HG03175 (cell line): ENCODE measurements around the gene UTP11.
A peak's percentile ranks its signal among the peaks of the same experiment; 100 is the strongest.
"Not testable (repeated sequence)": the region's sequence is repeated elsewhere in the genome, so short reads cannot be mapped to it uniquely, and the experiment has no call there.

Experiments used
- ATAC-seq: cut with Tn5 transposase; IDR thresholded peaks from one replicate; pipeline ENCODE4 v1.9.1; 2021; ENCODE audit warnings: mild to moderate bottlenecking, moderate library complexity; ENCODE audit not compliant: unreplicated experiment

The UTP11 gene

GRCh38 chr1:38012363-38013226, at the start of gene UTP11:
TSS of gene UTP11 (plus strand) at chr1:38012734. CDS start at chr1:38012803, 69 bp downstream.
- peak; percentile 98 for ATAC-seq

GRCh38 chr1:37964106-37964505, 48.4 kb upstream of the UTP11 start:
- ATAC-seq, result not testable (repeated sequence)

GRCh38 chr1:37965301-37965700, 47.2 kb upstream of the UTP11 start:
- ATAC-seq, result no peak

- not testable (repeated sequence) for ATAC-seq
These were observed 38.9 kb upstream of the UTP11 start for GRCh38 chr1:37973684-37974083.

GRCh38 chr1:37974567-37974966, 38.0 kb upstream of the UTP11 start:
- ATAC-seq, result no peak

- not testable (repeated sequence) for ATAC-seq
These were observed 37.5 kb upstream of the UTP11 start for GRCh38 chr1:37975083-37975482.

- ATAC-seq, result no peak
These were observed 34.0 kb upstream of the UTP11 start for GRCh38 chr1:37978541-37978940.

GRCh38 chr1:37983546-37983945, 29.0 kb upstream of the UTP11 start:
- ATAC-seq, result no peak

- no peak for ATAC-seq
These were observed 24.9 kb upstream of the UTP11 start for GRCh38 chr1:37987679-37988078.

GRCh38 chr1:37989361-37989930, 23.1 kb upstream of the UTP11 start:
- ATAC-seq, result peak; percentile 14

GRCh38 chr1:37994886-37995566, 17.5 kb upstream of the UTP11 start:
- ATAC-seq, result no peak

GRCh38 chr1:37995751-37996345, 16.7 kb upstream of the UTP11 start:
- no peak for ATAC-seq

- ATAC-seq, result no peak
These were observed 15.1 kb upstream of the UTP11 start for GRCh38 chr1:37997256-37998088.

- no peak for ATAC-seq
These were observed 14.3 kb upstream of the UTP11 start for GRCh38 chr1:37998089-37998808.

GRCh38 chr1:37998913-37999429, 13.6 kb upstream of the UTP11 start:
- no peak for ATAC-seq

- ATAC-seq, result no peak
These were observed 12.9 kb upstream of the UTP11 start for GRCh38 chr1:37999430-38000232.

GRCh38 chr1:38000233-38000528, 12.4 kb upstream of the UTP11 start:
- no peak for ATAC-seq

GRCh38 chr1:38000529-38001455, 11.7 kb upstream of the UTP11 start:
- no peak for ATAC-seq
